GM18951 (cell line): Measurements from ENCODE around the gene SPEM3.

Experiments
- POLR2A ChIP-seq: IDR thresholded peaks from 4 replicates; pipeline ENCODE4 v1.6.1; 2011; ENCODE audit warnings: mild to moderate bottlenecking; ENCODE audit not compliant: insufficient read length, insufficient read depth; ENCODE audit errors: extremely low read depth
- in situ Hi-C: fragments of 300-500 bp; cut with MboI; formaldehyde crosslinking; loops from one replicate; pipeline ENCODE4 v1.12.0; 2022; ENCODE audit warnings: low sequenced_read_pairs, mixed read lengths, inconsistent platforms; ENCODE audit not compliant: unreplicated experiment

The SPEM3 gene

DNA sequence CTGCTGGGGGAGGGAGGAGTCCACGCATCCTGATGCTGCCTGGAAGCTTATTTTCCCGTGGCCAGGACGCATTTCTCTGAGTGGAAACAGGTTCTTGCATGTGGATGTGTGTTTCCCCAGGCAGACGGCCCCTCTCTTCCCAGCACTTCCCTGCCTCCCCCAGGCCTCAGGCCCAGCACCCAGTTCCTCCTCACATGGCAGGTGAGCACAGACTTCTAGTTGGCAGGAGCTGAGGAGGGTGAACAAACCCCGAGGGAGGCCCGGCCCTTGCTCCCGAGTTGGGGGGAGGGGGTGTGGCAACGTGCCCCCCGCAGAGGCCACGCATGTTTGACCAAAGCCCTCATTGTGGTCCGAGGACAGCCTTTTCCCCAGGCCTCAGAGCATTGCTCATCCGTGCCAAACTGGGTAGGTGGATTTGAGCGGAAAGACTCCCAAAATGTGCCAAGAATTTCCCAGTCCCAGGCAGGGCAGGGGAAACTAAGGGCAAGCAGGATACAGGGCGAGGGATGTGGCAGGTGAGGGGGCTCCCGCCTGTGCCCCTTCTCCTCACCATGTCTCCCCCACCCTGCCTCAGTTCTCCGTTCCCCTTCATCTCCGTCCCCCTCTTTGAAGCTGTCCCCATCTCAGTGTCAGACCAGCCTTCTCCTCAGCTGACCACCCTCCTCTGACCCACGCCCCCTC, 10.0 kb upstream of the SPEM3 start:
- in situ Hi-C loops = no loop called here

DNA sequence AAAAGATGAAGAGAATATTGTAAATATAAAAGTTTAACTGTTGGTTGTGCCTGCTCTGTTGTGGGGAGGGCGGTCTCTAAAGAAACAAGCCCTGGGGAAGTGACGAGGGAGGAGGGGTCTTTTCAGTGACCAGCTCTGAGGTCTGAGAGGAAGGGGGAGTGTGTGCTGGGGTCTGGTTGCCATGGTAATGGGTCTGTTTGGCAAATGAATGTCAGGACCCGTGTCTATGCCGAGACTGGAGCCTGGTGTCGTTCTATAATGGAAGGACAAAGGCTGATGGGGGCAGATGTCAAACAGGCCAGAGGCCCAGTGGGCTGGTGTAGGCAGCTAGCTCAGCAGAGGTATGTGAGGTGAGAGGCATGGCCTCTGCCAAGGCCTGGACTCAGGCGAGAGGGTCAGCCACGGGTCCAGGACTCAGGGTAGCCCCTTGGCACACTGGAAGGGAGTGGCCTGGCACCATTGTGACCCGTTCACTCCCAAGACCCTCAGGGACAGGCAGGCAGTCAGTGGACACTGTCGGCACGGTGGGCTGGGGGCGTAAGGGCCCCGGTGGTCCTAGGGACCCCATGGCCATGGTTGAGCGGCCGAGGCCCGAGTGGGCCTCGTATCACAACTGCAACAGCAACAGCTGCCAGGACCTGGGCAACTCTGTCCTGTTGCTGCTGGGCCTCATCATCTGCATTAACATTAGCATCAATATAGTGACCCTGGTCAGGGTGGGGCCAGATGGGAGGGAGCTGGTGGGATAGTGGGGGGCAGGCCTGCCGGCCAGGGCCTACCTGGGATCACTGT, 8.6 kb upstream of the SPEM3 start, which contains the start of gene SPEM1:
Gene SPEM1, plus strand, starts transcription at position 506 of the 792 bp plus-strand sequence. Its CDS starts 61 bp downstream, at position 567.
- no peak for TF ChIP-seq POLR2A
- in situ Hi-C loops = no loop called here

More for the DNA sequence above, 10.0 kb upstream of the SPEM3 start:
- no peak for TF ChIP-seq POLR2A

DNA sequence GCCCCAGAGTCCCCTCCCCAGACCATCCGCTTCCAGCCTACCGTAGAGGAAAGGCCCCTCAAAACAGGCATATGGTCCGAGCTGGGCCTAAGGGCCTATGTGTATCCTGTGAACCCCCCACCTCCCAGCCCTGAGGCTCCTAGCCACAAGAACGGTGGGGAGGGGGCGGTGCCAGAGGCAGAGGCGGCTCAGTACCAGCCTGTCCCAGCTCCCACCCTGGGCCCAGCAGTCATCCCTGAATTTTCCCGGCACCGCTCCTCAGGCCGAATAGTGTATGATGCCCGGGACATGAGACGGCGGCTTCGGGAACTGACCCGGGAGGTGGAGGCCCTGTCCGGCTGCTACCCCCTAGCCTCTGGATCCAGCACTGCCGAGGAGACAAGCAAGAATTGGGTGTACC, 7.5 kb upstream of the SPEM3 start:
- in situ Hi-C loops = no loop called here
- no peak for TF ChIP-seq POLR2A

DNA sequence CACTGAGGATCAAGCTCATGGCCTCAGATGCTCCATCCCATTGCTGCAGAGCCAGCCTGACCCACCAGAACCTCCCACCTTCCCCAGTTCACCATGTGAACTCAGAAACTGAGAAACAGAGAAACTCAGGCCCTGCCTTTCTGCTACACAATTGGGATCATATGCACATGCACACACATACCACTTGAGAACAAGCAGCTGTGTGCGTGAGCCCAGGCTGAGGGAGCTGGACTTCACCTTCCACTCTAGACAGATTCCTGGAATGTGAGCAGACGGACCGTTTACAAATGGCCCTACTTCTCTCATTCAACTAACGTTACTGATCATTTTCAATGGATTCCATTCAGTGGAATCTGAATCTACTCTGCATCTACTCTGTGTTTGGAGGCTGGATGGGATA, 5.0 kb upstream of the SPEM3 start:
- in situ Hi-C loops = no loop called here
- TF ChIP-seq POLR2A = no peak

DNA sequence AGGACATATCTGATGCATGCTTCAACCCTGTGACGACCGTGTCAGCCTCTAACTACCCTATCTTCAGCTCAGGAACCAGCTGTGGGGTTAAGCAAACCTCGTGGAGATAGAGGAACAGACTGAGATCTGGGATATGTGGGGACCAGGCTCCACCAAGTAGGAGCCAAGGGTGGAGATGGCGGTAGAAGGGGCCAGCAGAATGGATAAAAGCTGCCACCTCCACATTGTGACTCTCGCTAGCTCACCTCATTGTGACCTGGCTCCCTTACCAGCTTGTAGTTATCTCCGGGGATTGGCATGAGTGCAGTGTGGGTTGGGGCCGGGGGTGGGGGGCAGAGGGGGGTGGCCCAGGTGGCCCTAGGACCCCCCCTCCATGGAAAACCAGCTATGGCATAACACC, 3.3 kb upstream of the SPEM3 start, which contains the start of gene SPEM2:
Gene SPEM2, plus strand, starts transcription at position 301 of the 400 bp plus-strand sequence. Its CDS starts 73 bp downstream, at position 374.
- no peak for TF ChIP-seq POLR2A
- in situ Hi-C loops = no loop called here

DNA sequence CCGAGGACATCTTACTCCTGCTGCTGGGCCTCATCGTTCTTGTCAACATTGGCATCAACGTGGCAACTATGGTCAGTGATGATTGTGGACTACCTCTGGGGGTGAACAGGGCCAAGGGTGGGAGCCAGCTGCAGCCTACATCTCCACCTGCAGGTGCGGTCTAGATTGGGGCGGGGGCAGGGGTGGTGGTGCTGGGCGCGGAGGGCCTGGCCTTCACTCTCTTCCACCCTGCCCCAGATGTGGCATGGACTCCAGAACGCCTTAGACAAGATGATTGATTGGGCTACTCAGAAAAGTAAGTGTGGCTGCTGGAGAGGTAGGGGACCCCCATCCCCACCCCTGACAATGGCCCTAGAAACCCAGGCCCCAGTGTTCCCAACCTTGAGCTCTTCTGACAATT, 2.9 kb upstream of the SPEM3 start:
- TF ChIP-seq POLR2A = no peak
- in situ Hi-C loops = no loop called here

DNA sequence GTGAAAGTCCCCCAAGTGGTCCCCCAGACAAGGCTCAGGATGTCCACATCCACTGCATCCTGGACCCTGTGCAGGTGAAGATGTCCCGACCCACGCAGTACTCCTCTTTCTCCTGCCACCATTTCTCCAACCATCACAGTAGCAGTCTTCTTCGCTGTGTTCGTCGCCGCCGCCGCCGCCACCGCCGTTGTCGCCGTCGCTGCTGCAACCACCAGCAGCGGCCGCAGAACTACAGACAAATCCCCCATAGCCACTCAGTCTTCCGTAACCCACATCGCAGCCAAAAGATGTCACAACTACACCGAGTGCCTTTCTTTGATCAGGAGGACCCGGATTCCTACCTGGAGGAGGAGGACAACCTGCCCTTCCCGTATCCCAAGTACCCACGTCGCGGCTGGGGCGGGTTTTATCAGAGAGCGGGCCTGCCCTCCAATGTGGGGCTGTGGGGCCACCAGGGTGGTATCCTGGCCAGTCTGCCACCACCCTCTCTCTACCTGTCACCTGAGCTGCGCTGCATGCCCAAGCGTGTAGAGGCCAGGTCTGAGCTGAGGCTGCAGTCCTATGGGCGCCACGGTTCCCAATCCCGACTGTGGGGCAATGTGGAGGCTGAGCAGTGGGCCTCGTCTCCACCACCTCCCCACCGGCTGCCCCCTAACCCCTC, 2.3 kb upstream of the SPEM3 start:
- TF ChIP-seq POLR2A = no peak

DNA sequence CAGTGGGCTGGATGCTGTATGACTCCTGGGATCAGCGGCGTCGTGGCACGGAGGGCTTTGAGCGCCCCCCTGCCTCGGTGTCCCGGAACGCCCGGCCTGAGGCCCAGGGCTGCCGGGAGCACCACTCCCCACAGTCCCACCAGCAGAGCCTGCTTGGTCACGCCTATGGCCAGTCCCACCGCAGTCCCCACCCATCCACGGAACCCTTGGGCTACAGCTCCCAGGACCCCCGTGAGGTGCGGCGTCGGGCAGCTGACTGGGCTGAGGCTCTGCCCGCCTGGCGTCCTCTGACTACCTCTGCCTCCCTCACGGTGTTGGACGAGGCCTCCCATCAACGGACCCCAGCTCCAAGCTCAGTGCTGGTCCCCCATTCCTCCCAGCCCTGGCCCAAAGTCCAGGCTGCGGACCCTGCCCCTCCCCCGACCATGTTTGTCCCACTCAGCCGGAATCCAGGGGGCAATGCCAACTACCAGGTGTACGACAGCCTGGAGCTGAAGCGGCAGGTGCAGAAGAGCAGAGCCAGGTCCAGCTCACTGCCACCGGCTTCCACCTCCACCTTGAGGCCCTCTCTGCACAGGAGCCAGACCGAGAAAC, 1.7 kb upstream of the SPEM3 start:
- no peak for TF ChIP-seq POLR2A
- in situ Hi-C loops = no loop called here

More for the DNA sequence above, 2.3 kb upstream of the SPEM3 start:
- in situ Hi-C loops = no loop called here

DNA sequence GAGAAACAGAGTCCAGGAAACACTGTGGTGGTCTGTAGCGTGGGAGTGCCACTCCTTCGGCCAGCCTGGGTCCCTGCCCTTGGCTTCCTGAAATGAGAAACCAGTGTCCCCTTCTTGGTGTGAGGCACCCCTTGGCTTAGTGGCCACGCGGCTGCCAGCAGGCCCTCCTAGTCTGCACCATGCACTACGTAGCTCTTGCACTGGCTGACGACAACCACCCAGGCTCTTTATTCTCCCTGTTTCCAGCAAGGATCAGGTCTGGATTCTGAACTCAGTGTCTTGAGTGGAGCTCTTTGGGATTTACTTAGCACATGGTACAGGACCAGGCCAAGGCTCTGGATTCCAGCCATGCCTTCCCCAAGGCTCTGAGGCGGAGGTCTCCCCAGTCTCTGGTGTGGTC, 1.1 kb upstream of the SPEM3 start:
- in situ Hi-C loops = no loop called here
- TF ChIP-seq POLR2A = no peak

DNA sequence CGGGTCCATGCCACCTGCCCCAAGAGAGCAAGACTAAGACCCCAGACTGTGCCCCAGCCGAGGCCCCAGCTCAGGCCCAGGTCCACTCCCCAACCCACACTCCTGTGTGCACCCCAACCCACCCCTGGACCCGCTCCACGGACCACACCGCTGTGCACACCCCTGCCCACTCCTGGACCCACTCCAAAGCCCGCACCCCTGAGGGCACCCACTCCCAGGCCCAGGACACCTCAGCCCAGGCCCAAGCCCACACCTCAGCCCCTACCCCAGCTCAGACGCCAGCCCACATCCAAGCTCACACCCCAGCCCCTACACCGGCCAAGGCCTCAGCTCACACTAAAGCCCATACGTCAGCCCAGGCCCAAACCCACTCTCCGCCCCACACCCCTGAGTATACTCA, 1.1 kb downstream of the SPEM3 start:
- in situ Hi-C loops = no loop called here
- no peak for TF ChIP-seq POLR2A

DNA sequence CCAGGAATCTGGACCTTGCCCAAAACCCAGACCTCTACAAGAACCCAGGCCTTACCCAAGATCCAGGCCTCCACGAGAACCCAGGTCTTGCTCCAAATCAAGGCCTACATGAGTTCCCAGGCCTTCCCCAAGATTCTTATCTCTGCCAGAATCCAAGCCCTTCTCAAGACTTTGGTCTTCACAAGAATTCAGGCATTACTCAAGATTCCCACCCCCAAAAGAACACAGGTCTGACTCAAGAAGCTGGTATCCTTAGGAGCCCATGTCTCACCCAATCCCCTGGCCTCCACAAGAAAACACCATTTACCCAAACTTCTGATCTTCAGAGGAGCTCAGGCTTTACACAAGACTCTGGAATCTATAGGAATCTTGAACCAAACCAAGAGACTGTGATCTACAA, 2.6 kb downstream of the SPEM3 start:
- in situ Hi-C loops = no loop called here
- TF ChIP-seq POLR2A = no peak

DNA sequence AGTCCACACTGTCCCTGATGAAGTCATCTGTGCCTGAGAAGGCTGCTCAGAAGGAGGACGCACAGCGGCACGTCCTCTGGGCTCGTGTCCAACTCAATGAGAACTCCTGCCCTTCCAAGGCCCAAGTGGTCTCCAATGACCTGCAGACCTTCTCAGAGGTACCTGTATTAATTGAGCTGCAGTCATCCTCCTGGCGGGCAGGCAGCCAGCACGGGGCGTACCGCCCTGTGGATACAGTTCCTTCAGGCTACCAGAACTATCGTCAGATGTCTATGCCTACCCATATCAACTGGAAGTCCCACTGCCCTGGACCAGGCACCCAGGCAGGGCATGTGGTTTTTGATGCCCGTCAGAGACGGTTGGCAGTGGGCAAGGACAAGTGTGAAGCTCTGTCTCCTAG, 3.6 kb downstream of the SPEM3 start:
- in situ Hi-C loops = no loop called here
- TF ChIP-seq POLR2A = no peak

DNA sequence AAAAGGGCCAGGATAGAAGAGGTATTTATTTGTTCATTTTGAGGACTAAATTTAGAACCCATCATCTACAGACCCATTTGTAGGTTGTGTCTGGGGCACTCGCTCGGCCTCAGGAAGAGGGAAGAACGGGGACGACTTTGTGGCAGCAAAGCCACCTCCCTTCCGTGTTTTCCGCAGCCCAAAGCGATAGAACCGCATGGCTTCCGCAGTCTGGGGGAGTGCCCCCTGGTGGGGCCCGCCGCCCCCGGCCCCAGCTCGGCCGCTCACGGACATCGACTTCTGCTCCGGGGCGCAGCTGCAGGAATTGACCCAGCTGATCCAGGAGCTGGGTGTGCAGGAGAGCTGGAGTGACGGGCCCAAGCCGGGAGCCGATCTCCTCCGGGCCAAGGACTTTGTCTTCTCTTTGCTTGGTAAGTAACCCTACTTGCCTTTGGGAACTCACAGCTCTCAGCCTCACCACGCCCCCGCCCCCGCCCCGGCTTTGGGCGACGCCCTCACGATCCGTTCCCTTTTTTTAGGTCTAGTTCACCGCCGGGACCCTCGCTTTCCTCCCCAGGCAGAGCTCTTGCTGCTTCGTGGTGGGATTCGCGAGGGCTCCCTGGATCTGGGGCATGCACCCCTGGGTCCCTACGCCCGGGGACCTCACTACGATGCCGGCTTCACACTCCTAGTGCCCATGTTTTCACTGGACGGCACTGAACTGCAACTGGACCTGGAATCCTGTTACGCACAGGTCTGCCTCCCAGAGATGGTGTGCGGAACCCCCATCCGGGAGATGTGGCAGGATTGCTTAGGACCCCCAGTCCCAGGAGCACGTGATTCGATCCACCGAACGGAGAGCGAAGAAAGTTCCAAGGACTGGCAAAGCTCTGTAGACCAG, 7.3 kb downstream of the SPEM3 start:
- peak; percentile 39 for TF ChIP-seq POLR2A
- in situ Hi-C loops = no loop called here
